Sciatic nerve (tissue), 2 donors: Measurements from ENCODE around the gene ALK. TPM values are rescaled to one million over a fixed set of nuclear protein-coding genes. Genes with fewer than 3 reads are reported as not detected.
A peak's percentile ranks its signal among the peaks of the same experiment; 100 is the strongest.

Experiments
- ATAC-seq: fragments of 200-7000 bp; cut with Tn5 transposase; one replicate; pipeline ENCODE4 v1.9.1; 2020; ENCODE audit warnings: mild to moderate bottlenecking, moderate library complexity
- DNase-seq: peaks from one replicate; pipeline ENCODE4 v3.0.0-alpha.2; 2020; ENCODE audit warnings: low spot score
- intact Hi-C: fragments of 100-400 bp; cut with DNase I; formaldehyde crosslinking; loops from one replicate; pipeline ENCODE4 v1.14.2; 2022
- total RNA-seq: library from RNA; stranded (reverse); fragmentation: NEBNext Ultra II Directional; extraction: Animal tissue kit (Norgen Biotek cat#: 25700); gene quantifications from one replicate; pipeline ENCODE4 v1.2.1, GENCODE V29; 2021
- donor health status: DM: no; HTN: no; CAD: no.
- donor health status: DM: no; HTN: no; CAD: no.

Gene ALK
- total RNA-seq, 1 donor from 2014 or later, result 0.18 TPM

- intact Hi-C loops, result no loop called here
- DNase-seq (no peak), ATAC-seq (no peak)
Measured at GRCh38 chr2:29225814-29226213, 695.6 kb downstream of the ALK start.

GRCh38 chr2:29224693-29225551 lies 696.5 kb downstream of the ALK start:
- DNase-seq, result peak; percentile 54
- no peak for ATAC-seq
- intact Hi-C loops, result no loop called here

- ATAC-seq (peak; percentile 89), DNase-seq (peak; percentile 78)
- intact Hi-C loops, result no loop called here
Measured at GRCh38 chr2:29223851-29224692, 697.3 kb downstream of the ALK start.

GRCh38 chr2:29223257-29223656 lies 698.1 kb downstream of the ALK start:
- intact Hi-C loops, result no loop called here
- ATAC-seq, result no peak
- DNase-seq, result peak; percentile 57

- no peak for DNase-seq
- intact Hi-C loops, result no loop called here
- ATAC-seq, result no peak
Measured at GRCh38 chr2:29222381-29223179, 698.8 kb downstream of the ALK start.

GRCh38 chr2:29220506-29221270 lies 700.7 kb downstream of the ALK start:
- DNase-seq (no peak), ATAC-seq (no peak)
- intact Hi-C loops, result no loop called here

- no peak for ATAC-seq
- DNase-seq, result no peak
- intact Hi-C loops, result no loop called here
Measured at GRCh38 chr2:29219374-29219773, 702.0 kb downstream of the ALK start.

- DNase-seq, result no peak
- no peak for ATAC-seq
- intact Hi-C loops, result no loop called here
Measured at GRCh38 chr2:29218550-29219125, 702.7 kb downstream of the ALK start.

- DNase-seq (no peak), ATAC-seq (no peak)
- intact Hi-C loops, result no loop called here
Measured at GRCh38 chr2:29218071-29218470, 703.3 kb downstream of the ALK start.

GRCh38 chr2:29216609-29216909 lies 704.8 kb downstream of the ALK start:
- DNase-seq, result no peak
- ATAC-seq, result no peak
- intact Hi-C loops, result no loop called here

- intact Hi-C loops, result no loop called here
Measured at GRCh38 chr2:29215739-29216608, 705.4 kb downstream of the ALK start.

GRCh38 chr2:29215073-29215472 lies 706.3 kb downstream of the ALK start:
- intact Hi-C loops, result no loop called here
- DNase-seq (no peak), ATAC-seq (no peak)

More at GRCh38 chr2:29215739-29216608, 705.4 kb downstream of the ALK start:
- no peak for ATAC-seq
- no peak for DNase-seq

- DNase-seq (no peak), ATAC-seq (no peak)
- intact Hi-C loops, result no loop called here
Measured at GRCh38 chr2:29213888-29214291, 707.5 kb downstream of the ALK start.

- ATAC-seq (no peak), DNase-seq (no peak)
- intact Hi-C loops, result no loop called here
Measured at GRCh38 chr2:29212009-29212408, 709.4 kb downstream of the ALK start.

GRCh38 chr2:29209551-29209950 lies 711.8 kb downstream of the ALK start:
- no peak for DNase-seq
- no peak for ATAC-seq
- intact Hi-C loops, result no loop called here

GRCh38 chr2:29207352-29208148 lies 713.8 kb downstream of the ALK start:
- no peak for ATAC-seq
- DNase-seq, result no peak
- intact Hi-C loops, result no loop called here

GRCh38 chr2:29206941-29207340 lies 714.4 kb downstream of the ALK start:
- ATAC-seq, result no peak
- intact Hi-C loops, result no loop called here
- no peak for DNase-seq
